GM21390 (cell line): ENCODE results near the gene FGF14.
"Not testable (repeated sequence)": the region's sequence is repeated elsewhere in the genome, so short reads cannot be mapped to it uniquely, and the experiment has no call there.

Experiments used
- ATAC-seq: cut with Tn5 transposase; IDR thresholded peaks from one replicate; pipeline ENCODE4 v1.9.1; 2021; ENCODE audit not compliant: unreplicated experiment

The FGF14 gene

DNA sequence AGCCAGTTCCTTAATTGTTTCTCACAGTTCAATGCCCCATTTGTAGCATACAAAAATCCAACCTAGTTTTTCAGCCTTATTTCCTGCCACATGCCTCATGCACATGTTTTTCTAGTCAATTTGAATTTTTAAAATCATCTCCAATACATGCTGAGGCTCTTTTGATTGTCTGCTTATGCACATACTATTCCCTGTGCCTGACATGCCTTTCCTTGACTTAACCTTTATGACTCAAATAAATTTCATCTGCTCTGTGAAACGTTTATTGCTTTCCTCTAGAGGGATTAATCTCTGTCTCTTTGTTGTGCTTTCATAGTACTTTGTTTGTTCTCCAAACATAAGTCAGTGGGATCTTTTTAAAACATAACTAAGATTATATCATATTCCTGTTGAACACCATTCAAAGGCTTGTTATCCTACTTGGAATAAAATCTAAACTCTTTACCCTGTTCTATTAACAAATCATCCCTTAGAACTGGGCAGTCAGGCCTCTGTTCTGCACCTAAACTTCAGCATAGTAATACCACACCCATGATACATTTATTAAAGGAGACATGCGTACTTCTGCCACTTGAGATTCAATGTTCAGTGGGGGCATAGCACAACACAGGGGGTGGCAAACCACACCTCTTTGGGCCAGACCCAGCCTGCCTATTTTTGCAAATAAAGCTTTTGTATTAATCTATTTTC is 346.6 kb downstream of the FGF14 start:
- no peak for ATAC-seq

DNA sequence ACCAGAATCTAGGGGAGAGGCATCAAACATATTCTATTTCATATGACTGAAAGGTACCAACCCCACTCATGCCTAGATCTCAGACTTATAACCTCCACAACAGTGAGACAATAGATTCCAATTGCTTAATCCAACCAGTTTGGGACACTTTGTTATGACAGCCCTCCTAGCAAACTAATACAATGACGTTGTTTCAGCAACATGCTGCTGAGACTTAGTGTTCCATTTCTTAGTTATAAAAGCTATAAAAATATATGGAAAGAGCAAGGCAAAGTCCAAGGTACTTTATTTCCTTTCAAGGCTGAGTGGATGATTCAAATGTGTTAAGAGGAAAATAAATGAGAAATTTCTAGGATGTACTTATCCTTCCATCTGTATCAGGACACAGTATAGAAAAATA is 352.0 kb downstream of the FGF14 start:
- ATAC-seq: no peak

DNA sequence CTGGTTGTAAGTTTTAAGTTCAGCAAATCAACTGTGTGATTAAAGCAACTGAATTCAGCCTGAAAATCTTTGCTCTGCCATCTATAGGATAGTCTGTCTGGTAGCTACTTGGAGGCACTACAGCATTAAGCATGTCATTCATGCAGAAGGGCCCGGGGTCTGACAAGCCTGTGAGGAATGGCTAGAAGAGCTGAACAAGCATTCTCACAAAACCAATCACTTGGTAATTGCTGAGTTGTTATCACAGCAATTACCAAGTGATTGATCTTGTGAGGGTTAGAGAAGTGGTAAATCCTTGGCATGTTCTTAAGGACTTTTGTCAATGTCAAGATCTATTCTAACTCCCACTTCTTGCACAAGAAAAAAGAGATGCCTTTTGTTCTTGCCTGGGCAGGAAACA is 356.1 kb downstream of the FGF14 start:
- ATAC-seq: no peak

DNA sequence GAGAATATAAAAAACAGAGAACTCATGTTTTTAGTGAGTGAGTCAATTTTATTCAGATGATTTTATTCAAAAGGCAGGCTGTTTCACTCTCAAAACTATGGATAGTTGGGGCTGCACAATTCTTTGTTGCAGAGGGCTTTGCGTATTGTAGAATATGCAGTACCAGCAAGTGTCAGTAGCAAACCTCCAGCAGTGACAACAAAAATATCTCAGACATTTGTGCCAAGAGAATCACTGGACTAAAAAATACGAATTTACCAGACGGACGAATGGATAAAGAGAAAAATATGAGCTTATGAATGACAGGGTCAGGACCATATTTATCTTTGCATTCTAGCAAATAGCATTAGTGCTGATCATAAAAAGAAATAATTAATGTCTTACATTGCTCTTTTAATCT is 359.1 kb downstream of the FGF14 start:
- no peak for ATAC-seq

DNA sequence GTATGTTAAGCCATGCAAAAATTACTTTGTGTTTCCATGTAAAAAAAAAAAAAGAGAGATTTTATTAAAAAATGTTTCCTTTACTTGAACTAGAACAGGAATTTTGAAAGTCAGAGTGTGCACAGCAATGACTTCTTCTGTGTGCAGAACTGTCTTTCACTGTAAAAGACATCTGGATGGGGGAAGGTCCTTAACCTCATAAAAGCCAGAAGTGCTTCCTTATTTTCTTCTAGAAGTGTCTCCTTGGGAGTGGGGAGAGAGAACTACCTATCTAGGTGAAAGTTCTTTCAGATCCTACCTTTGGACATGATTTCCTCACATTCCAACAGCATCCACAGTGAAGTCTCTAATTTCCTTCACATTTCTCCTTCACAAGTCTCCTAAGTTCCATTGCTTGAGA is 360.3 kb downstream of the FGF14 start:
- ATAC-seq: no peak

DNA sequence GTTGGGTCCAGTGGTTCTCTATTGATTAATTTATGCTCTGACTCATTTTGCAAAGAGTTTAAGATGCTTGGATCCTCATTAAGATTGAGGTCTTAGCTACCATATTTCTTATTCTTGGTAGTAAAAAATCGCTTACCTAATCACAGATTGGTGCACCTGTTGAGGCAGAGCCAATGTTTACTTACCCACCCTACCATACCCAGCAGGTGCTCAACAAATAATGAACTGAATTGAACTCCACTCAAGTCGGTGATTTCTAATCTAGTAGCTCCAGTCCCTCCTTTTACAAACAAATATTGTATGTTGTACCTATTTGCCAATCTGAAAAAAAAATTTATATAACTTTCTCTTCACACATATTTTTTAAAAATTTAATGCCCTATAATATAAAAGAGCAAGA is 361.0 kb downstream of the FGF14 start:
- ATAC-seq: no peak

DNA sequence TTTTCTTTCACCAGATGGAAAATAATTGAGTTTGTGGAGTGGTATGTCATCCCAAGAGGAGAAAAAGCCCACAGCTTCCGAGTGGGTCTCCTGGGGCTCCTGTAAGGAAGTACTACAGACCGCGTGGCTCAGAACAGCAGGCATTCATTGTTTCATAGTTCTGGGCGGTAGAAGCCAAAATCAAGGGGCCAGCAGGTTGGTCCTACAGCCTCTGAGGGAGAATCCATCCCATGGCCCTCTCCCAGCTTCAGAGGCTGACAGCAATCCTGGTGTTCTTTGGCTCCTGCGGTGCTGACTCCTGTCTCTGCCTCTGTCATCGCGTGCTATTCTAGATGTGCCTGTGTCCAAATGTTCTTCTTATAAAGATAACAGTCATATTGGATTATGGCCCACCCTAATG is 362.6 kb downstream of the FGF14 start:
- no peak for ATAC-seq

DNA sequence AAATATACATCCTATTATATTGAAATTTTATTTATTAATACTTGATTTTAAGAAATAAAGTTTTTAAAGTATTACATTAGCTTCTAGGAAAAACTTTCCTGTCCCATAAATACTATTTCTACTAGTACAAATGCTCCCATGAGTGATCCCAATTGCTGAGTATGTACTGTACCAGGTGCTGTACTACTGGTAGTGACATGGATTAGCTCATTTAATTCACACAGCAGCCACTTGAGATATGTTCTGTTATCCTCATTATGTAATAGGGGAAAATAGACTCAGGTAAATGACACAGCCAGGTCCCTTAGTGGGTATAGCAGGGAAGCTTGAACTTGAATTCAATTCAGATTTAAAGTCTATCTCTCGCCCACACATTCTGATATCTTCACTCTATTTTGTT is 363.1 kb downstream of the FGF14 start:
- ATAC-seq: no peak

DNA sequence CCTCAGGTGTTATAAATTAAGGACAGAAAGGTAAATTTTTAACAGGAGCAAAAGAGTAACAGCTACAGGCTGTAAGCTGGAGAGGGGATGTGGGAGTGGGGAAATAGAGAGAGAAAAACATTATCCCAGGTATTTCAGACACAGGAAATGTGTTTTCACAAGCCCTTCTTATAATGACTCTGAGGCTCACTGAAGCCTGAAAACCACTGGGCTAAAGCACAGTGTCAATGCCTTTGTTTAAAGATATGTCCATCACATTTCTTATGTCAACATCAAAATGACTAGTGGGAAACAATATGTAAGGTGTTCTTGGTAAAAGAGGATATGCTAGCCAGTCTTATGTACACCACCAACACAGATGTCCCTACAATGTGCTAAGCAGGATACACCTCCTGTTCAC is 365.9 kb downstream of the FGF14 start:
- ATAC-seq: no peak

DNA sequence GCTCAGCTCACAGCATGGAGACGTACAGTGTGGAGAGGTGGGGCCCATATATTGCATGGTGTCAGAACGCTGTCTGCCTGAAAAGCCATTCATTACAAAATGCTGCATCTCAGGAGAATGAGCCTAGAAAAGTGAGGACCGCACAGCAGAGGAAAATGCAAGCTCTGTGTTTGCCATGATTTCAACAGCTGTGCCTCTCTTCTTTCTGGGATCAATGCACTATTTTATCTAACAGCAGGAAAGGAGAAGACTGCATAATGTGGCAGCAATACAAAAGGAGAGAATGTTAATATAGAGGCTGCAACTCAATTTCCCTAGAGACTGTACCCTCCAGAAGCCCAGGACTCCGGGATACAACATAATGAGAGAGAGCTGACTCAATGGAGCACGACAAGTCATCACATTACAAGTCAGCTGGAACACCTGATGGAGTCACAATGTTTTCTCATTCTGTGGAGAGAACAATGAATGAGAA is 368.0 kb downstream of the FGF14 start:
- no peak for ATAC-seq

DNA sequence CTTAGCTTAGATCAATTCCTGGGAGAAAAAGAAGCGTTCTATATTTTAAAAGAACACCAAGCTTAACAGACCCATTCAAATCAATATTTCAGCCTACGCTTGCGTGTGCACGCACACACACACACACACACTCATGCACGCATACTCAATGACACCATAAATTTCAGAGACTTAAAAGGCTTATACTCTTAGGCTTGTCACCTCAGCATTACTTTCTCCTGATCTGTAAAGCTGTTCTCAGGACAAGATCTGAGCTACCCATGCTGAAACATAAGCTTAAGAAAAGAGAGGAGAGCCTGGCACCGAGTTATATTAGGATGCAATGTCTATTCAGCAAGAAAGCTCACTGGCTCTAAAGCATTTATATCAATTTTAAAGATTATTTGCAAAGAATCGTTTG is 368.5 kb downstream of the FGF14 start:
- ATAC-seq: no peak

DNA sequence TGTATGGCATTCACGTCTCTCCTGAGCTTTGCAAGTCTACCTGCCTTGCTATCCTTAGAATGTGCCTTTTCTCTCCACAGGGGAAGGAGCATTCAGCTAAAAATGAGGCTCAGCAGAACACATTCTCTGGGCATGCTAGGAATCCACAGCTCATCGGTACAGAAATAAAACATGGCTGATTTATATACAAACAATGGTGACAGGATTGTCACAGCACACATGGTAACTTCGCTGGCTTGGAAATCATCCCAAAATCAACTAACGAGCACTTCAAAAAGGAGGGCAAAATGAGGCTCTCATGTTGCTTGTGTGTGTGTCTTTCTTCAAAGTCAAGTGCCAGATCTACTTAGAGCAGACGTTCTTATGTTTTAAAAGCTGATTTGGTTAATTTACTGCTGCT is 373.0 kb downstream of the FGF14 start:
- ATAC-seq: no peak

DNA sequence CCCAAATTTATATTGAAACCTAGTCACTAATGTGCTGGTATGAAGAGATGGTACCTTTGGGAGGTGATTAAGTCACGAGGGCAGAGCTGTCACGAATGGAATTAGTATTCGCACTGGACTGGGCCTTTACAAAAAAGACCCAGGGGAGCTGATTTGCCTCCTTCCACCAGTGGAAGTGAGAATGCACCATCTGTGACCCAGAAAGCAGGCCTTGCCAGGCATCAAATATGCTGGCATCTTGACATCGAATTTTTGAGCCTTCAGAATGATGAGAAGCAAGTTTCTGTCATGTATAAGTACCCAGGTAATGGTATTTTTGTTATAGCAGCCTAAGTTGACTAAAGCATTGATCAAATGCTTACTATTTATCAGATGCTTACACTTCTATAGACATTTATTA is 373.6 kb downstream of the FGF14 start:
- ATAC-seq: no peak

DNA sequence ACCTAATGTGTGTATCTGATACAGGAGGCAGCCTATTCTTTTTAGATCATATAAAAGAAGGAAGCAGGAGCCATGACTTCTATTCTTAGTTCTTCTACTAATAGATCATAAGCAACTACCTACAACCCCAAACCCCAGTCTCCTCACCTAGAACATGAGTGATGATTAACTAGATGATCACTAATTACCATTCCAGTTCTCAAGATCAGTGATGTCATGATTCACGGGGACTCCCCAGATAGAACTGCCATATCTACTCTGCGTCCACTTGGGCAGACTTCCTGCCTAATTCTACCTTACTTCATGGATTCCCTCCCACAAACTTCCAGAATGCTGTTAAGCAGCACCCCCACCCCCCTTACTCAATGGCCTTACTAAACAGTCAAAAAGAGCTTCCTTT is 380.1 kb downstream of the FGF14 start:
- no peak for ATAC-seq

DNA sequence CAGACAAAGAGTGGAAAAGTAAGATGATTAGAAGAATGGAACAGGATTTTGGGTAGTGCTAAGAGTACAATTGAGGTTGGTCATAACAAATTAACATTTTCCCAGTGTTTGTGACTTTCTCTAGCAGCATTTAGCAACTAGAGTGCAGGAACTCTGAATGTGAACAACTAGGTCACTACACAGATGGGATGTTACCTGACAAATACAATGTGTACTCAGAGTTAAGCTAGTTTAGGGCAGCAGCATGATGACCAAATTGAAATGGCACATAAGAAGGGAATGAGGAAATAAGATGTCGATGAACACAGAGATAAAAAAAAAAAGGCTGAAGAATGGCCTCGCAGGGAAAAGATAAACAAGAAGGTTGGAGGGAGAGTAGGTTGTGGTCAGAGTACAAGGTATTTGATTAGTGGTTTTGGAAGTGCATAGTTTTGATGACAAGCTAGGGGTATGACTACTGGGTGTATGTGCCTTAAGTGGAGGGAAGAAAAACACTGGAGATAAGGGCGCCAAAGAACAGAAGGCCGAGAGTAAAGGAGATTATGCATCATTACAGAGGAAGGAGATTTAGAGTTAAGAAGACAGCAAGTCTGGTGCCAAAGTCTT is 381.1 kb downstream of the FGF14 start:
- ATAC-seq: no peak

DNA sequence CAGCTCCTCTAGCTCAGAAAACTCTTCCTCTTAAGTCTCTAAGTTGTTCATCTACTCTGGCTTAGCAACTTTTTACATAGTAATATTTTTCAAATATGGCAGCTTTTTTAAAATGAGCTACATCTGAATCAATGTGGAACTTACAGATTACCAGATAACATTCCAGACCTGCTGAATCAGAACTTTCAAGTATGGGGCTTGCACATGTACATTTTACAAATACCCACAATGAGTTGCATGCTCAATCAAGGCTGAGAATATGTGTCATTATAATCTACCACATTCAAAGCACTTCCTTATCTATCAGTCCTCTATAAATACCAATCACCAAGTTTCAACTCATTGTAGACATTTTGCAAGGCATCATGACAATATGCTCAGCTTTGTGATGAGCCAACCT is 383.1 kb downstream of the FGF14 start:
- no peak for ATAC-seq

DNA sequence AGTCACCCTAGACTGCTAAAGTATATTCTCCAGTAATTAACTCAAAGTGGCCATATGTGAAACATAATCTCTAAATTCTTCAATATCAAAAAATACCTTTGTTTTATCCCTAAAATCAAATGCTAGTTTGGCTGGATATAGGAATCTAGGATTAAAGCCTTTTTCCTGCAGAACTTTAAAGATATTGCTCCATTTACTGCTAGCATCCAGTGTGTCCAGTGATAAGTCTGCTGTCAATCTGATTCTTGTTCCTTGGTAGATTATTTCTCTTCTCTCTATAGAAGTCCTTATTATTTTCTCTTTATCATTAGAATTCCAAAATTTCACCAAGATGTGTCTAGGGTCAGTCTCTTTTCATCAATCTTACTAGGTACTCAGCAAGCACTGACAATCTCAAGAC is 384.6 kb downstream of the FGF14 start:
- ATAC-seq: no peak

DNA sequence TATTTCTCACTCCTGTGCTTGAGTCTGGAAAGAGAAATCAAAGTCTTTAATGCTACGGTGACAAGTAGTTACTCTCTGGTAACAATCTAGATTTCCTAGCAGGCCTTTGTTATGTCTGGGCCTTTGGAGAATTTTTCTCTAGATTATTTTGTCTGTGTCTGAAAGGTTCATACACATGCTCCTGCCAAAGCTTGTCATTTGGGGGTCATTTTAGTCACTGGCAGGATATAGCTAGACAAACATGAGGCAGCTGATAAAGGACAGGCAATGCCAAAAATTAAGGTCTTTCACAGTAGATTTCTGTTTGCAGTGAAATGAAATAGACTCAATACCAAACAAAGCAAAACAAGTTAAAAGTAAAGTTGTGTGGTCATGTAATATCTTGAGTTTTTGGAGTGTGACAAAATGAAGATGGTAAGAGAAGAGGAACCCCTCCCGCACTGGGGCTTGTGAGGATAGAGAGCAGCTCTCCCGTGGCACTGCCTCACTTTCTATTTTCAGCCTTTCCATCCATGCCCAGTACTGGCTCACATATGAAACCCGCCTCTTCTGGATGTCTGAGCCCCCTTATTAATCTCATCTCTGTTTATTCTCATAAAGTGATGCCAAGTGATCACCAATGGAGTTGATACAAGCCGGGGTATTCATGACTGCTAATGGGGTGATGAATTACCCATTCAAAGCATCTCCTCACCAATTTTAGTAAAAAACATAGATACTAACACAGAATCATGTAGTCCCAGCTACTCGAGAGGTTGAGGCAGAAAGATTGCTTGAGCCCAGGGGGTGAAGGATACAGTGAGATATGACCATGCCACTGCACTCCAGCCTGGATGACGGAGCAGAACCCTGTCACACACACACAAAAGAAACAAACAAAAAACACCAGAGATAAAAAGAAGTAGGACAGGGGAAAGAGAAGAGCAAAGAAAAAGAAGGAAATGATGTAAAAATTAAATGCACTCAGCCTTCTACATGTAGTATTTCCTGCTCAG is 389.3 kb downstream of the FGF14 start:
- no peak for ATAC-seq

DNA sequence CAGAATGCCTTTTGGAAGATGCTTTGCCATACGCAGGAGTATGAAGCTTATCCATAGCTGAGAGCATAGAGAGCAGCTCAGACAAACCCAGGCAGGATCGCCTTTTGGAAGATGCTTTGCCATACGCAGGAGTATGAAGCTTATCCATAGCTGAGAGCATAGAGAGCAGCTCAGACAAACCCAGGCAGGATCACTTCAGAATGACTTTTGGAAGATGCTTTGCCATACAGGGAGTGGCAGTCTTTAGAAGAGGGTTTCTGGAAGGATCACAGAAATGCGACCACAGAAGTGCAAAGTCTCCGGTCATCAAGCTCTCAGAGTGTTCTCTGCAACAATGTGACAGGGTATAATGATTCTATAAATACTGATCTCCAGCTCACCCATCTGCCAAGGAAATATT is 390.4 kb downstream of the FGF14 start:
- not testable (repeated sequence) for ATAC-seq

DNA sequence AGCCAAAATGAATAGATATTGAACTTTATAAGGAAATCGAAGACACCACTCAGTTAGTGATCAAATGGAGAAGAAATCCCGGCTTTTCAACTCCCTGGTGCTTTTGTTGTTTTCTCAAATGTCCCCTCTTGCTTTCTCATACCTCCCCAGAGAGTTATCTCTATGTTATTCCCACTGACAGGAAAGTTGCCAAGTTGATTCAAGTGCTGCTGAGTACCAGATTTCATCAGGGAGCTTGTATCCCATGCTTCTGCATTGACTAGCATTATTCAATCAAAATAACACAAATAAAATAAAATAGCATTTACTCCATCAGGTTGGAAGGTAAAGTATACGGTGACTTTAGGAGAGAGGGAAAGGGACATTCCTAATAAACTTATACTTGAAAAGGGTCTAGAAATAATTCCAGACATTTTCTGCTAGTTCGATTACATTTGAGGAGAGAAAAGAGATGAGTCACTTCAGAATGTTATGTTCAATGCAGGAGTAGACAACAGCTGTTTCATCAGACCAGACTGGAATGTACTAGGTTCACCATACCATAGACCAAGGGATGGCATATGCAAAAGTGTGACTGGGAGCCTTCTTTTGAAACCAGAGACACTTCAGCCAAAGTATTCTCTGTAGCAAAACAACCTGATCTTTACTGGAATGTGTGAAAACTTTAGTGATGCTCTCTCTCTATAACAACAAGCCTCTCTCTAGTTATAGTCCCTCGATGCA is 397.8 kb downstream of the FGF14 start:
- ATAC-seq: no peak

DNA sequence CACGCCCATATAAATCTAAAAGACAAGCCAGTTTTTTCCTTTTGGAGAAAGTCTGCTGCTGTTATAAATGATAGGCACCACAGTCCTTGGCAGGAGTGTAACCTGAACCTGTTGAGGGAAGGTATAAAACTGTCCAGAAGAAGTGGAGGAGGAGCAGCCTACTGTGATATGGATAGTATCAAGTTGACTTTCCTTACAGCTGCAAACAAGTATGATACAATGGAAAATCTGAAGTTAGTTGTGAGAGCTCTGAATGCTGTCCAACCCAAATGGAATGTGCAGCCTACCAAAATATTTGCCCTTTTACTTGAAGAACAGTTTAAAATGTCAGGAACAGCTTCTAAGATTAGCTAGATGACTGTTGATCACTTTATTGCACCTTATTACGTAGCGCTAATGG is 399.6 kb downstream of the FGF14 start:
- ATAC-seq: no peak
